SW480 (cell line): ENCODE measurements around the gene CRYBA4.

ENCODE experiments used
- DNase-seq: peaks from one replicate; pipeline ENCODE4 v3.0.0-alpha.2; 2016; ENCODE audit warnings: low spot score

CRYBA4 gene

GRCh38 chr22:26660961-26661578 is 39.3 kb downstream of the CRYBA4 start:
- DNase-seq, result no peak

- DNase-seq, result no peak
Observed at GRCh38 chr22:26662160-26662559, 40.4 kb downstream of the CRYBA4 start.

GRCh38 chr22:26663374-26663923 is 41.7 kb downstream of the CRYBA4 start:
- no peak for DNase-seq

GRCh38 chr22:26665813-26666231 is 44.1 kb downstream of the CRYBA4 start:
- DNase-seq, result no peak

- DNase-seq, result no peak
Observed at GRCh38 chr22:26667140-26667539, 45.4 kb downstream of the CRYBA4 start.

DNA sequence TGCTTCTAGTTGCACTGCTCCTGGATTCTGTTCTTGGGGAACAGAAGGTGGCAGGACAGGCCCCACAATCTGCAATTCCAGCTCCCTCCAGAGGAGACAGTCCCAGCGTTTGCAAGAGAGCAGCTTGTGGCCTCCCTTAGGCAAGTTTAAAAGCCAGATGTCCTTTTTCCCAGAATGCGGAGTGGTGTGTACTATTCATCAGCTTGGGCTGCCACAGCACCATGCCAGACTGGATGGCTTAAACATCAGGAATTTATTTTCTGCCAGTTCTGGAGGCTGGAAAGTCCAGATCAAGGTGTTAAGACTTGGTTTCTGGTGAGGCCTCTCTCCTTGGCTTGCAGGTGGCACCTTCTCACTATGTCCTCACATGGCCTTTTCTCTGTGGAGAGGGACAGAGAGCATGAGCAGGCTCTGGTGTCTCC is 47.3 kb downstream of the CRYBA4 start:
- DNase-seq, result peak; percentile 39

DNA sequence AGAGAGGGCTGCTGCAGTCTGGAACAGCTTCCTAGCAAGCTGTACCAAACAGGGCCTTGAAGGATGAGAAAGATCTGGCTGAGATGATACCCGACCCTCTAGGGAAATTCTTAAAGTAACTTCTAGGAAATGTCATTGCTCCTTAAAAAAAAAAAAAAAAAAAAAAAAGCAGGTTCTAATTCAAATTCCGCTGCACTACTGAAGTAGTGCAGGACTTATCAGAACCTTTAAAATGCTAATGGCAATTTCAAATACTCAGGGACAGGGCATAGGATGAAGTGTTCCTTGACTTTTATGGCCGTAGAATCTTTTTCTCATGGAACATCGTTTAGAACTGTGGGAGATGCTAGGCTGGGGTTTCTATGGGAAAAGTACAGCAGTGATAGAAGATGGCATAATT is 48.7 kb downstream of the CRYBA4 start:
- DNase-seq, result no peak

- no peak for DNase-seq
Observed at GRCh38 chr22:26671317-26672059, 49.7 kb downstream of the CRYBA4 start.

DNA sequence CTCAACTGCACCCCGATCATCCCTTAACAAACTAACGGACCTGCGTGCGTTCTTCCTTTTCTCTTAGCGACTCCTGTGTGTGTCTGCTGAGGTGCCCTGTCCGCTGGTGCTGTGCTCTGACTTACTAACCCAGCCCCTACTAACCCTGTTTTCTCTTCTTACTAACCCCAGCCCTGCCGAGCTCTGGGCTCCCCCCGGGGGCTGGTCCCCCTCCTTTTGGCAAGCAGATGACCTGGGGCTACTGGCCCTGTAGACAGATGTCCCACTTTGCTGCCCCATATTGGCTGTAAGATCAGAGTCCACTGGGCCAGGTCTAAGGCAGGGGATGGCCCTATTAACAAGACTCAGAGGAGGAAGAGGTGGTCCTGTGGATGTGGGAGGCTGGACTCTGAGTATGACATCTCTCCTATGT is 50.3 kb downstream of the CRYBA4 start:
- no peak for DNase-seq

DNA sequence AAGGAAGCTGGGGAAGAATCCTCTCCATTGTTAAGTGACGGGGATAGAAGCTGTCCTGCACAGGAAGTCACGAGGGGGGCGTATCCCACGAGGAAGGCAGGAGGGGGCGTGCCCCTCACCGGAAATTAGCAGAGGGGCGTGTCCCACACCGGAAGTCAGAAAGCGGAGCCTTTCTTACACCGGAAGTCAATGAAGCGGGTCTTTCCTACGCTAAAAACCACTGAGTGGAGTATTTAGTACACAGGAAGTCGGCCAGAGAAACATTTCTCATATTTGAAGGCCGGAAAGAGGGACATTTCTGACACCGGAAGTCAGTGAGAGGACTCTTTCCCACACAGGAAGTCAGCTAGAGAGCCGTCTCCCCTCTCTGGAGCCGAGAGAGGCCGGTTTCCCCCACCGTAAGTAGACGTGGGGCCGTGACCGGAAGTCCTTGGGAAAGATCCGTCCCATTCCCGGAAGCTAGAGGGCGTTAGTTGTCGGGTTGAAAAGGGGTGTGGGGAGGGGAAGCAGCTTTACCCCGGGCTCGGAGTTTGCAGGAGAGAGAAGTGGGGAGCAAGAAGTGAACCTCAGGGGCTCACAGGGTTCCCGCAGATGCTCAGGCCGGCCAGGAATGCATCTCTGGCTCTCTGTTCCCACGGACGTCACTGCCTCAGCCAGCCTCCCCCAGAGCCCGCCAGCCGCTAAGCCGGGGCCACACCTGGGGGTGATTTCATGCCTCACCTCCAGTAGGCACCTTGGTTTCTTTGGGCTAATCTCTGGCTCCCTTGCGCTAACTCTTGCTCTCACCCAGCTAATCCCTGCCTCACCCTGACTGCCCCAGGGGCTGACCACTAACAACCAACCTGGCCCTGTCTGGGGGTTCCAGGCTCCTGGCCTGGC is 51.1 kb downstream of the CRYBA4 start:
- DNase-seq, result peak; percentile 92

- no peak for DNase-seq
Observed at GRCh38 chr22:26673486-26673885, 51.7 kb downstream of the CRYBA4 start.

DNA sequence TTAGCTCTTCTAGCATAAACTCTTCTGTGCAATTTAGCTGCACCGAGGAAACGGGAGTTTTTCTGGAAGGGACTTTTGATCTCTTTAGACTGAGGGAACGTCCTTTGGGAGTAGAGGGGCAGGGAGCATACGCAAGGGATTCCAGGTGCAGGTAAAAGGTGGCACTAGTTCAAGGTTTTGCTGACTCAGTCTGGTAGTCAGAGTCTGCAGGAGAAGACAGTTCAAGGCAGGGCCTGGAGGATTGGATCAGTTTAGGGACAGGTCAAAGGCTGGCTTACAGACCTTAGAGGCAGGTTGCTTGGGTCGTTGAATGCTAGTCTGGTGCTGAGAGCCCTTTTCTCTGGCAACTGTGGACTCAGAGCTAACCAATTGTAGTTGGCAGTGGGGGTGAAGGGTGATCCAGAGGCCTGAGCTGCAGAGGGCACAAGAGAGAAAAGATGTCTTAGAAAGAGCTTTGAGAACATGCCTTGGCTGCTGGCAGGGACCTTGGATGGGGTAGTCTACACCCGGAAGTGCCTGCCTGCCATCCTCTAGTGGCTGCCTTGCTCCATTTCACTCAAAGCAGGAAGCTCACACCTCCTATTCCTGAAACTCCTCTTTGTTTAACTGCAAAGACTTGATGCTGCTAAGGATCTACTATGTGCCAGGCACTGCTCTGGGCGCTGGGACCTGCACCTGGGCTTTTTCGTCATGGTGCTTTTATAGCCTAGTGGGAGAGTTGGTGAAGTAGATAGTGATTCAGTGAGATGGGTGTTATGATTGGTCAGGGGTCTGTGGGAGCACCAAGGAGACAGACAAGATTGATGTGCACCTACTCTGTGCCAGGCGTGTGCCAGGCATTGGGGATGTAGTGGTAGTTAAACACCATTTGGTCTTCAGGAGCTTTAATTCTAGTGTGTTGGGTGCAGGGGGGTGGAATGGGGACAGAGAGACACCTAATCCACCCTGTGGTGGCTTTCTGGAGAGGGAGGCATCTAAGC is 52.7 kb downstream of the CRYBA4 start:
- no peak for DNase-seq

- no peak for DNase-seq
Observed at GRCh38 chr22:26675687-26676268, 54.0 kb downstream of the CRYBA4 start.

- no peak for DNase-seq
Observed at GRCh38 chr22:26677217-26677616, 55.5 kb downstream of the CRYBA4 start.

GRCh38 chr22:26679003-26679629 is 57.4 kb downstream of the CRYBA4 start:
- DNase-seq, result peak; percentile 54
